Activated naive CD8-positive, alpha-beta T cell treated with anti-CD3 and anti-CD28 coated beads for 36 hours (primary cell): ENCODE measurements around the gene CFD. TPM values are rescaled to one million over a fixed set of nuclear protein-coding genes. Genes with fewer than 3 reads are reported as not detected.

Source experiments
- DNase-seq: peaks from one replicate; pipeline ENCODE4 v3.0.0; 2021
- H3K27ac Mint-ChIP-seq: one replicate; pipeline ENCODE4 v1.8.0; 2022; ENCODE audit warnings: mild to moderate bottlenecking, moderate library complexity, mixed read lengths
- H3K27me3 Mint-ChIP-seq: one replicate; pipeline ENCODE4 v1.8.0; 2022; ENCODE audit warnings: mild to moderate bottlenecking, mixed read lengths
- H3K36me3 Mint-ChIP-seq: one replicate; pipeline ENCODE4 v1.8.0; 2021; ENCODE audit warnings: mild to moderate bottlenecking, mixed read lengths
- H3K4me1 Mint-ChIP-seq: one replicate; pipeline ENCODE4 v1.8.0; 2021; ENCODE audit warnings: mixed read lengths
- H3K4me3 Mint-ChIP-seq: one replicate; pipeline ENCODE4 v1.8.0; 2022; ENCODE audit warnings: mild to moderate bottlenecking, moderate library complexity, mixed read lengths
- H3K9me3 Mint-ChIP-seq: one replicate; pipeline ENCODE4 v1.8.0; 2022; ENCODE audit warnings: mixed read lengths
- total RNA-seq, 2 experiments: library from RNA; stranded (reverse); gene quantifications; one replicate each; pipeline ENCODE4 v1.2.3, GENCODE V29; 2021

The CFD gene
- total RNA-seq, 2 experiments from 2014 or later = 1.8 TPM

DNA sequence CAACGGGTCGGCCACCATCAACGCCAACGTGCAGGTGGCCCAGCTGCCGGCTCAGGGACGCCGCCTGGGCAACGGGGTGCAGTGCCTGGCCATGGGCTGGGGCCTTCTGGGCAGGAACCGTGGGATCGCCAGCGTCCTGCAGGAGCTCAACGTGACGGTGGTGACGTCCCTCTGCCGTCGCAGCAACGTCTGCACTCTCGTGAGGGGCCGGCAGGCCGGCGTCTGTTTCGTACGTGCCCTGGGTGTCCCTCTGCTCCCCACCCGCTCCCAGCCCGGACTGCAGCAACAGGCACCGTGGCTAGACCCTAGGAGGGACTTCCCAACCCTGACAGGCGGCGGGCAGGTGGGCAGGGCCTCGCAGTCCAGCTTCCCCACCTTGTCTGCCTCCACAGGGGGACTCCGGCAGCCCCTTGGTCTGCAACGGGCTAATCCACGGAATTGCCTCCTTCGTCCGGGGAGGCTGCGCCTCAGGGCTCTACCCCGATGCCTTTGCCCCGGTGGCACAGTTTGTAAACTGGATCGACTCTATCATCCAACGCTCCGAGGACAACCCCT is 3.8 kb upstream of the CFD start:
- no peak overlapping the region for H3K27ac Mint-ChIP-seq
- H3K9me3 Mint-ChIP-seq = no peaks in the 10 kb centered on the region
- DNase-seq = no peak
- H3K36me3 Mint-ChIP-seq = no peaks in the 10 kb centered on the region
- no peaks in the 10 kb centered on the region for H3K4me1 Mint-ChIP-seq
- H3K4me3 Mint-ChIP-seq = no peak overlapping the region
- H3K27me3 Mint-ChIP-seq = peaks cover 32% of the 10 kb centered on the region

DNA sequence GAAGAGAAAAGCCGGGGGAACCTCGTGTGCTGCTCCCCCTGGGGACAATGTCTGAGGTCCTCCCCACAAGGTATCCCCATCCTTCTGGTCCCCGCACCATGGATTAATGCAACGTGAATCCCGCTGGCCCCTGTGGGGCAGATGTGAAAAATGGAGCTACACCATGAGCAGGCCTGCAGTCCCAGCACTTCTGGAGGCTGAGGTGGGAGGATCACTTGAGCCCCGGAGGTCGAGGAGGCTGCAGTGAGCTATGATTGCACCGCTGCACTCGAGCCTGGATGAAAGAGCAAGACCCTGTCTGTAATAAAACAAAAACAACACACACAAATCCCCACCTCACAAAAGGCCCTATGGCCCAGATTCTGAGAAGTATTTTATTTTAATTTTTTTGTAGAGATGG is 1.2 kb upstream of the CFD start:
- Mint-ChIP-seq H3K9me3 (no peaks in the 10 kb centered on the region), H3K27me3 (peaks cover 21% of the 10 kb centered on the region), H3K27ac (no peak overlapping the region), H3K36me3 (no peaks in the 10 kb centered on the region), H3K4me3 (no peak overlapping the region), H3K4me1 (peaks cover 7% of the 10 kb centered on the region)
- DNase-seq = no peak

DNA sequence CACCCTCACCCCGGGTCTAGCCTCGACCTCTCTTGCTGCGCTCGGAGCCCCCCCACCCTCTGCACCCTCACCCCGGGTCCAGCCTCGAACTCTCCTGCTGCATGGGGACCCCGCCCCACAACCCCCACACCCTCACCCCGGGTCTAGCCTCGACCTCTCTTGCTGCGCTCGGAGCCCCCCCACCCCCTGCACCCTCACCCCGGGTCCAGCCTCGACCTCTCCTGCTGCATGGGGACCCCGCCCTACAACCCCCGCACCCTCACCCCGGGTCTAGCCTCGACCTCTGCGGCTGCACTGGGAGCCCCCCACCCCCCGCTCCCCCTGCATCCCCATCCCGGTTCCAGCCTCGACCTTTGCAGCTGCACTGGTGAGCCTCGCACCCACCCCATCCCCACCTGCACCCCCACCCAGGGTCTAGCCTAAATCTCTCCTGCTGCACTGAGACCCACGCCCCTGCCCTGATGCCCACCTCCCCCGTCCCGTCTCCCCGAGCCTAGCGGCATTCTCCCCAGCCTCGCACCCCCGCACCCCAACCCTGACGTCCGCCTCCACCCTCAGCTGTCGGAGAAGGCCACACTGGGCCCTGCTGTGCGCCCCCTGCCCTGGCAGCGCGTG is 1.8 kb downstream of the CFD start:
- Mint-ChIP-seq H3K4me1 (peaks cover 10% of the 10 kb centered on the region), H3K27me3 (peaks cover 21% of the 10 kb centered on the region), H3K9me3 (no peaks in the 10 kb centered on the region), H3K27ac (no peak overlapping the region), H3K4me3 (no peak overlapping the region), H3K36me3 (no peaks in the 10 kb centered on the region)
- DNase-seq = no peak

DNA sequence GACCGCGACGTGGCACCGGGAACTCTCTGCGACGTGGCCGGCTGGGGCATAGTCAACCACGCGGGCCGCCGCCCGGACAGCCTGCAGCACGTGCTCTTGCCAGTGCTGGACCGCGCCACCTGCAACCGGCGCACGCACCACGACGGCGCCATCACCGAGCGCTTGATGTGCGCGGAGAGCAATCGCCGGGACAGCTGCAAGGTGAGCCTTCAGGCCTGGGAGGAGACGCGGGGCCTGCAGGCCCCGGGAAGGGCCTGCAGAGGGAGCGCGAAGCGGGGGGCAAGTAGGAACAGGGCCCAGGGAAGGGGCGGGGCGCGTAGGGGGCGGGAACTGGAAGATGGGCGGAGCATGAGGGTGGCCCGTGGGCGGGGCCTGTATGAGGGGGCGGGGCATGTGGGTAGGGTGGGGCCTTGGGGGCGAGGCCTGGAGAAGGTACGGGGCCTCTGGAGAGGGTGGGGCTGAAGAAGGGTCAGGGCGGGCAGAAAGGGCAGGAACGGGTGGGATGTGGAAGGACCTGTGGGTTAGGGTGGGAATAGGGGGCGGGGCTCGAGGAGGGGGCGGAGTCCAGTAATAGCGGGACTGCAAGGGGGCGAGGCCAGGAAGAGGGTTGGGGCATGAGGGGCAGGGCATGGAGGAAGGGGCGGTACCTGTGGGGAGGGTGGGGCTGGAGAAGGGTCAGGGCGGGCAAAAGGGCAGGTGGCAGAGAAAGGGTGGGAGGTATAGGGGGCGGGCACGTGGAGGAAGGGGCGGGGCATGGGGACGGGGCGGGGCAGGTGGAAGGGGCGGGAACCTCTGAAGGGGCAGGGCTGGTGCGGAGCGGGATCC is 2.5 kb downstream of the CFD start:
- Mint-ChIP-seq H3K4me3 (no peak overlapping the region), H3K36me3 (no peaks in the 10 kb centered on the region), H3K9me3 (no peaks in the 10 kb centered on the region), H3K27me3 (peaks cover 21% of the 10 kb centered on the region), H3K27ac (no peak overlapping the region), H3K4me1 (peaks cover 10% of the 10 kb centered on the region)
- peak; percentile 48 for DNase-seq

DNA sequence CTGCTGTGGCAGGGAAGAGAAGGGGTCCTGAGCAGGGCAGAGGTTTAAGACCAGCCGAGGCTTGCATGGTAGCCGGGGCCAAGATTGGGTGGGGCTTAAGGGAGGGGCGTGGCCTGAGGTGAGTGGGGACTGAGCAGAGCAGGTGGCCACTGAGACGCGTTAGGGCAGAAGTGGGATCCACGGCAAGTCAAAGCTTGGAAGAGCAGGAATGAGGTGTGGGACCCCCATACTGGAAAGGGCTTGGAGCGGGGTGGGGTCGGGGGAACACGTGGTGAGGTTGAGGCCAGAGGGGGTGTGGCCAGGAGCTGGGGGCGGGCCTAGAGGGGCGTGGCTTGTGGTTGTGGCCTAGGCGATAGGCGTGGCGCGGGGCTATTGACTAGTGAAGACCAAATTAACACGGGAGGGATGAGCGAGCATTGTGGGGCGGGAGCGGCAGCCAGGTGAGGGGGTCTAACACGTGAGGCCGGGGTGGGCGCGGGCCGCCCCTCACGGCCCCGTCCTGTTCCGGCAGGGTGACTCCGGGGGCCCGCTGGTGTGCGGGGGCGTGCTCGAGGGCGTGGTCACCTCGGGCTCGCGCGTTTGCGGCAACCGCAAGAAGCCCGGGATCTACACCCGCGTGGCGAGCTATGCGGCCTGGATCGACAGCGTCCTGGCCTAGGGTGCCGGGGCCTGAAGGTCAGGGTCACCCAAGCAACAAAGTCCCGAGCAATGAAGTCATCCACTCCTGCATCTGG is 3.3 kb downstream of the CFD start:
- H3K27me3 Mint-ChIP-seq = peaks cover 18% of the 10 kb centered on the region
- peak overlapping the region; percentile 52 for H3K4me3 Mint-ChIP-seq
- DNase-seq = peak; percentile 73
- H3K36me3 Mint-ChIP-seq = no peaks in the 10 kb centered on the region
- peaks cover 10% of the 10 kb centered on the region for H3K4me1 Mint-ChIP-seq
- H3K27ac Mint-ChIP-seq = no peak overlapping the region
- no peaks in the 10 kb centered on the region for H3K9me3 Mint-ChIP-seq

DNA sequence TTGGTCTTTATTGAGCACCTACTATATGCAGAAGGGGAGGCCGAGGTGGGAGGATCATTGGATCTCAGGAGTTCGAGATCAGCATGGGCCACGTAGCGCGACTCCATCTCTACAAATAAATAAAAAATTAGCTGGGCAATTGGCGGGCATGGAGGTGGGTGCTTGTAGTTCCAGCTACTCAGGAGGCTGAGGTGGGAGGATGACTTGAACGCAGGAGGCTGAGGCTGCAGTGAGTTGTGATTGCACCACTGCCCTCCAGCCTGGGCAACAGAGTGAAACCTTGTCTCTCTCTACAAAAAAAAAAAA is 3.8 kb downstream of the CFD start:
- Mint-ChIP-seq H3K27ac (no peak overlapping the region), H3K36me3 (no peaks in the 10 kb centered on the region), H3K4me1 (peaks cover 10% of the 10 kb centered on the region), H3K4me3 (peak overlapping the region; percentile 47), H3K9me3 (no peaks in the 10 kb centered on the region), H3K27me3 (peaks cover 15% of the 10 kb centered on the region)
- no peak for DNase-seq

DNA sequence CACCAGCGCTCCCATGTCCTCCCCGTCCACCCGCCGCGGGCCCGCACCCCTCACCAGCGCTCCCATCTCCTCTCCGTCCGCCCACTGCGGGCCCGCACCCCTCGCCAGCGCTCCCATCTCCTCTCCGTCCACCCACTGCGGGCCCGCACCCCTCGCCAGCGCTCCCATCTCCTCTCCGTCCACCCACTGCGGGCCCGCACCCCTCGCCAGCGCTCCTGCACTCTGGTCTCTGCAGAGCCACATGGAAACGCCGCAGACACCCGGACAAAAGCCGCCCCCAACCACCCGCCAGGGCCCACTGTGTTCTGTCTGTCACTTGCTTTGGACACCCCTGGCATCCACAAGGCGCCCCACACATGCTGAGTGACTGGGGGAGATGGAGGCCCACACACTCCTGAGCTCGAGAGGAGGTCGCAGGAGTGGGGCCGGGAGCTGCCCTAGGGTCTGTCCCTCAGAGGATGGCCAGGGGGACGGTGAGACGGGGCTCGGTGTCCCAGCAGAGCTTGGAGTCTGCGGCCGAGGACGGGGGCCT is 7.4 kb downstream of the CFD start:
- Mint-ChIP-seq H3K27me3 (peaks cover 4% of the 10 kb centered on the region), H3K4me1 (peaks cover 12% of the 10 kb centered on the region), H3K9me3 (no peaks in the 10 kb centered on the region), H3K4me3 (no peak overlapping the region), H3K27ac (no peak overlapping the region), H3K36me3 (peaks cover 3% of the 10 kb centered on the region)
- no peak for DNase-seq

DNA sequence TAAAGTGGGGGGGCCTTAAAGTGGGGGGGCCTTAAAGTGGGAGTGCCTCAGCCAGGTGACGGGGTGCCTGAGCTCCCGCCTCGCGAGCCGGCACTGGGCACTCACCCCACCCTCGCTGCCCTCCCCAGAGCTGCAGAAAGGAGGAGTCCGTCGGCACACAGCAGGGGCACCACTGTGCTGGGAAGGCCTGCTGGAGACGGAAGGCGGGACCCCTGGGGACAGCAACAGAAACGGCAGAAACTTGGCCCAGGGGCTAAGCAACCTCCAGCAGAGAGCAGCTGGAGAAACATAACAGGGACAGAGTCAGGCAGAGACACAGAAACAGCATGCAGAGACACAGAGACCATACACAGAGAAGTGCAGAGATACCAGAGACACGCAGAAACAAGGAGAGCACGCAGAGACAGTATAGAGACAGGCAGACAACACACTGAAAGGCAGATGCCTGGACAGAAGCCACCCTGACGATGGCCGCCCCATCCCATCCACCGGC is 7.9 kb downstream of the CFD start:
- no peak overlapping the region for H3K4me3 Mint-ChIP-seq
- peaks cover 3% of the 10 kb centered on the region for H3K36me3 Mint-ChIP-seq
- peaks cover 4% of the 10 kb centered on the region for H3K27me3 Mint-ChIP-seq
- H3K9me3 Mint-ChIP-seq = no peaks in the 10 kb centered on the region
- no peak overlapping the region for H3K27ac Mint-ChIP-seq
- DNase-seq = no peak
- H3K4me1 Mint-ChIP-seq = peaks cover 16% of the 10 kb centered on the region

DNA sequence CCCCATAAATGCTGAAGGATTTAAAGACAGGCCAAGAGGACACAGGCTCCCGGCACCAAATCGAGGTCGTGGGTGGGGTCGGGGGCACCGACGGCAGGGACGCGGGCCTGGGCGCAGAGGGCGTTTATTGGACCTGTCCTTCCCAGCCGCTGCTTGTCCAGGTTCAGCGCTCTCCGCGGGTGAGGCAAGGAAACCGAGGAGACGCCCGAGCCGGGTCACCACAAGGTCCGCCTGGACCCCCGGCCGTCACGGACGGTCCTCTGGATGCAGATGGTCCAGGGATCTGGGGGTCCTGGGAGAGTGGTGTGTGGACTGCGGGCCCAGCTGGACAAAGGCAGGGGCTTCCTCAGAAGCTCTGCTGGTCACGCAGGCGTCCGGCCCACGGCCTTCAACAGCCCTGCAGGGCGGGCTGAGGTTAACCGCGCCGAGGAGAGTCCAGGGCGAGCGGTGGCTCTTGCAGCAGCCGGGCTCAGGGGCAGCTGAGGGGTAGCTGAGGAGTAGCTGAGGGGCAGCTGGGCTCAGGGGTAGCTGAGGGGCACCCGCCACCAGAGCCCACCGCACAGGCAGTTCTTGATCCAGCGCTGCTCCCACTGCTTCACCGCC is 8.5 kb downstream of the CFD start:
- Mint-ChIP-seq H3K9me3 (no peaks in the 10 kb centered on the region), H3K27me3 (no peaks in the 10 kb centered on the region), H3K4me1 (peaks cover 16% of the 10 kb centered on the region), H3K4me3 (no peak overlapping the region), H3K27ac (no peak overlapping the region), H3K36me3 (peaks cover 3% of the 10 kb centered on the region)
- DNase-seq = no peak

DNA sequence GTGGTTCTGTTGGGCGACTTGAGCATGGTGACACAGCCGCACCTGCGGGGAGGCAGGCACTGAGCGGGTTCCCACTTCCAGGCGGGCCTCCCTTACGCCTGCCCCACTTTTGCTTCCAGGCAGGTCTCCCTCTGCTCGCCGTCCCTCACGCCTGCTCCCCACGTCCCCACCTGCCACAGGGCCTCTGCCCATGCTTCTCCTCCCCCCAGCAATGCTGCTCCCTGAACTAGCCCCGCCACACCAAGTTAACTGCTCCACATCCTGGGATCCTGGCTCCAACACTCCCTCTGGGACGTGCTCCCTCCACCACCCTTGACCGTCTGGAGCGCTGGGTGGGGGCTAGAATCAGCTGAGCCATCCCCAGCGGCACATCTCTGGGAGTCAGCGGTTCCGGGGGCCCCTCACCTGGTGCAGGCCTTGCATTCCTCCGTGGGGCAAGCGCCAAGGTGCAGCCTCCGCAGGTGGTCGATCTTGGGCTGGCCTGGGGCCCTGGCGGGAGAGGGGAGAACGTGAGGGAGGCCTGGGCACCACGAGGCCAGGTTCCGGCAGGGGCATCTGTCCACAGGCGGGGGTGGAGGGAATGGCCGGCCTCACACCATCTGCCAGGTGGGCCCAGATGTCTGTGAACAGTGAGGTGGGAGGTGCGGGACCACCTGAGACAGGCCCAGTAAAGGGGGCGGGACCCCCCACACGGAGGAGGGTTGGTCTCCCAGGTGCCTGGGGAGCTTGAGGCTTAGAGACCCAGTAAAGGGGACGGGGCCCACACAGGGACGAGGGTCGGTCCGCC is 9.2 kb downstream of the CFD start:
- Mint-ChIP-seq H3K4me1 (peaks cover 11% of the 10 kb centered on the region), H3K4me3 (no peak overlapping the region), H3K27me3 (no peaks in the 10 kb centered on the region), H3K9me3 (no peaks in the 10 kb centered on the region), H3K36me3 (peaks cover 3% of the 10 kb centered on the region), H3K27ac (no peak overlapping the region)
- DNase-seq = no peak

DNA sequence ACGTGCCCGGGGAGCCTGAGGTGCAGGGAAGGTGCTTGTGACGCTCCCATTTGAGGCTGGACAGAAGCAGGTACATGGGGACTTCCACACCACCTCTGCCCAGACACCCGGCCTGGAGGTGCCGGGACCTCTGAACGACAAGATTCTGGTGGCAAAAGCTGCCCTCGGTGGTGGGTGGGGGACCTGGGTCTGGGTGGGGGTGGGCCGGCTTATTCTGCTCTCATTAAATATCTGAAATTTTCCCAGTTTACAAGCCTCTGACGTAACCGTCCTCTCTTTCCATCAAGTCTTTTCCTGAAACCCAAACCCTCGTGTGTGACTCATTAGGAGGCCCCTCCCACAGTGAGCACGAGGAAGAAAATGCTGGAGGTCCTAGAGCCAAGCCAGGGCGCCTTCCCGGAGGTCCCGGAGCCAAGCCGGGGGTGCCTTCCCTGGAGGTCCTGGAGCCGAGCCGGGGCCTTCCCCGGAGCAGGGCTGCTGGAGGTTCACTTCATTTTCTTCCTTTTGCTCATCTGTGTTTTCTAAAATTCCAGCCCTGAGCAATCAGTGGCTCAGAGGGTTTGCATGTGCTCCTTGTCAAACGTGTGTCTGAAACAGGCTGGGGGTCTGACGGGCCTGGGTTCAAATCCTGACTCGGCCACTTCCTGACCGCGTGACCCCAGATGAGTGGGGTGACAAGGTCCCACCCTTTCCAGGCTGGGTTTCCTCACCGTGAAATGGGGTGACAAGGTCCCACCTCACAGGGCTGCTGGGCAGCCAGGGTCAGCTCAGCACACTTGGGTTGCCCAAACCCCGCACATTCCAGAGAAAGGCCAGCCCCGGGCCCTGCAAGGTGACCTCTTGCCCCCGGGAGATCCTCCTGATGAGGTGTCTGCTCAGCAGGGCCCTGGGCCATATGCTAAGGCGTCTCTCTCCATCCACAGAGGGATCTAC is 10.0 kb downstream of the CFD start:
- Mint-ChIP-seq H3K4me1 (peaks cover 9% of the 10 kb centered on the region), H3K36me3 (peaks cover 3% of the 10 kb centered on the region), H3K27ac (no peak overlapping the region), H3K27me3 (no peaks in the 10 kb centered on the region), H3K9me3 (no peaks in the 10 kb centered on the region), H3K4me3 (no peak overlapping the region)
- DNase-seq = no peak

DNA sequence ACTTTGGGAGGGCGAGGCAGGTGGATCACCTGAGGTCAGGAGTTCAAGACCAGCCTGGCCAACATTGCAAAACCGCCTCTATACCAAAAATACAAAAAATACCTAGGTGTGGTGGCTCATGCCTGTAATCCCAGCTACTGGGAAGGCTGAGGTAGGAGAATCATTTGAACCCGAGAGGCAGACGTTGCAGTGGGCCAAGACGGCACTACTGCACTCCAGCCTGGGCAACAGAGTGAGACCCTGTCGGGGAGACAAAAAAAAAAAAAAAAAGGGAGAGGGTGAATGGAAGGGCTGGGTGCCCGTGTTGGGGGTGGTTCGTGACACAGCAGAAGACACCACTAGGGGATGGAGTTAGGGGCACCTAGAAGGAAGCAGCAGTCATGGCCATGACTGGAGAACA is 10.8 kb downstream of the CFD start:
- H3K4me1 Mint-ChIP-seq = peaks cover 9% of the 10 kb centered on the region
- H3K36me3 Mint-ChIP-seq = peaks cover 3% of the 10 kb centered on the region
- no peaks in the 10 kb centered on the region for H3K9me3 Mint-ChIP-seq
- no peaks in the 10 kb centered on the region for H3K27me3 Mint-ChIP-seq
- H3K27ac Mint-ChIP-seq = no peak overlapping the region
- peak overlapping the region; percentile 18 for H3K4me3 Mint-ChIP-seq
- no peak for DNase-seq

DNA sequence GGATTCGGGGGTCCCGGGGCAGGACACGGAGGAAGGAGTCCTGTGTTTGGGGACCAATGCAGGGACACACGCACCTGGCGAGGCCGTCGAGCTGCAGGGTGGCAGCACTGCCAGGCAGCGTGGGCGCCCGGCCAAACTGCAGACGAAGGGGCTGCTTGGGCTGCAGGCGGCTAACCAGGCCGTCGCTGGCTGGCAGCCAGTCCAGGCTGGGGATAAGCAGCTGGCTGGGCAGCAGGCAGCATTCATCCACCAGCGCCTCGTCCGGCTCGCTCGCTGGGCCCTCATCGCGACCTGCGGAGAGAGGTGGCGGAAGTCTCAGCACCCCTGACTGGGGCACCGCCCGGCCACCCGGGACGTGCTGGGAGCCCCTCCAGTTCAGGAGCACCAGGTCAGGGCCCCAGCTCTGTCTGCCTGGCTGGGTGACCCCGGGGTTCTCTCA is 11.5 kb downstream of the CFD start:
- peaks cover 9% of the 10 kb centered on the region for H3K4me1 Mint-ChIP-seq
- no peak overlapping the region for H3K4me3 Mint-ChIP-seq
- DNase-seq = no peak
- no peaks in the 10 kb centered on the region for H3K9me3 Mint-ChIP-seq
- no peaks in the 10 kb centered on the region for H3K27me3 Mint-ChIP-seq
- H3K27ac Mint-ChIP-seq = no peak overlapping the region
- peaks cover 3% of the 10 kb centered on the region for H3K36me3 Mint-ChIP-seq
